Posterior cingulate gyrus (tissue), 11 donors: ENCODE measurements around the gene ACSL3.
A peak's percentile ranks its signal among the peaks of the same experiment; 100 is the strongest.

ENCODE experiments used
- DNase-seq, 10 donors: peaks; one replicate each; pipeline versions ENCODE4 v3.0.0 to v3.0.0-alpha.2; 2020 to 2021; ENCODE audit warnings: mixed read lengths in 3 of 10
- intact Hi-C: fragments of 100-400 bp; cut with DNase I; formaldehyde crosslinking; loops from one replicate; pipeline ENCODE4 v1.15.1; 2023

The ACSL3 gene

DNA sequence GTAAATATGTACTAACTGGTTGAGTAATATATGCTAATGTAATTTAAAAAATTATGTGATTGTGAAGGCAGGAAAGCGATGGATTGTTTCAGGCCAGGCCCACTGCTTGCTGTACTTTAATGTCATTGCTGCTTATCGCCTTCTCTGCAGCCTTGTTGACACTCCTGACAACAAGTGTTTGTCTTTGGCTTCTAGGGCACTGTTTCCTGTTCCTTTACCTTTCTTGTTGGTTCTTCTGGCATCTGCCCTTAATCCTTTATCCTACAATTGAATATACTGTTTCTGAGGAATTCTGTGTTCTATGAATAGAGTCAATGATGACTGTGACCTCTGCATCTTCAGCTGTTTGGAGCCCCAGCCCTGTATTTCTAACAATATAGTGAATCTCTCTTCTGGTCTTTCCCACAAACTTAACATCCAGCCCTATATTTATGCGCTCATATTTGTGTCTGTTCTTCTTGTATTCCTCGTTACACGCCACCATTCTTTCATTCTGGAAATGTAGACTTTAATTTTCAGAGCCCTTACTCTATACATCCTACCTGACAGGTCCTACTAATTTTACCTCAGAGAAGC is 17.6 kb downstream of the ACSL3 start:
- intact Hi-C loops, result no loop called here
- no peak for DNase-seq

DNA sequence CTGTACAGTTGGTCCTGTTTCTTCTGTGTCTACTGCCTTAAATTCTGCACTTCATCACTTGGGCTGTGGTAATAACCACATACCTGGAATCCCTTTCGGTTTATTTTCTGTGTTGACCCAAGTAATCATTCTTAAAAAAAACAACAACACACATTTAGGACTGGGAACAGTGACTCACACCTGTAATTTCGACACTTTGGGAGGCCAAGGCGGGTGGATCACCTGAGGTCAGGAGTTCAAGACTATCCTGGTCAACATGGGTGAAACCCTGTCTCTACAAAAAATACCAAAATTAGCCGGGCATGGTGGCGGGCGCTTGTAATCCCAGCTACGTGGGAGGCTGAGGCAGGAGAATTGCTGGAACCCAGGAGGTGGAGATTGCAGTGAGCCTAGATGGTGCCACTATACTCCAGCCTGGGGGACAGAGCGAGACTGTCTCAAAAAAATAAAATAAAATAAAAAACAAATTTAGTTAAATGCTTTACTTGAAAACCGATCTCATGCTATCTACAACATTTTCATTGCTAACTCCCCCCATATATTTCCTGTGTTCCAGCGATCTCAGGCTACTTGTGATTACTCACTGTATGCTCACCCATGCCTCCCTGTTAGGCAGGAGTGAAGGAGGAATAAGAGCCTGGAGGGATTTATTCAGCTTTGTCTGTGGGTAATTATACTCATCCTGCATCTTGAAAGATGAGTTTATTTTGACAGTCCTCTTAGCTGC is 18.2 kb downstream of the ACSL3 start:
- DNase-seq, result no peak
- intact Hi-C loops, result no loop called here

GRCh38 chr2:222879604-222879933 is 18.7 kb downstream of the ACSL3 start:
- no peak for DNase-seq

GRCh38 chr2:222882484-222882928 is 21.7 kb downstream of the ACSL3 start:
- intact Hi-C loops, result no loop called here
- no peak for DNase-seq

More at GRCh38 chr2:222879604-222879933, 18.7 kb downstream of the ACSL3 start:
- intact Hi-C loops, result no loop called here

GRCh38 chr2:222883420-222883819 is 22.6 kb downstream of the ACSL3 start:
- no peak for DNase-seq
- intact Hi-C loops, result no loop called here

DNA sequence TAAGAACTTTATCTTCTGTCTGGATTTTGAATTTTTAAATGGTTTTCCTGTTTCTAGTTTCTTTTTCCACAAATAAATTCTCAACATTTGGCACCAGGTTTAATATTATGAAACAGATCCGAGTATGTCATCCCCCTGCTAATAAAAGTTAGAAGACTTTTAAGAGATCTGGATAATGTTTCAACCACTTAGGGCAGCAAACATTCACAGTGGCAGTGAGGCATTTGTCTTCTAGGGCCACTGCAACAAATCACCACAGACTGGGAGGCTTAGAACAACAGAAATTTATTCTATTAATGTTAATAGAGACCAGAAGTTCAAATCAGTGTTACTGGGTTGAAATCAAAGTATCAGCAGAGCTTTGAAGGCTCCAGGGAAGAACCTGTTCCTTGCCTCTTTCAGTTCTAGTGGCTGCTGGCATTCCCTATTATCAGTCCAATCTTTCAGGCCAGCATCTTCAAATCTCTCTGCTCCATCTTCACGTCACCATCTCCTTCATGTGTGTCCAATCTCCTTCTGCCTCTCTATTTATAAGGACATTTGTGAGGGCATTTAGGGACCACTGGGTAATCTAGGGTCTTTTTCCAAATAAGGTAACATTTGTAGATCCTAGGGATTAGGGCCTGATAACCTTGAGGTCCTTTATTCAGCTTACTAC is 23.4 kb downstream of the ACSL3 start:
- intact Hi-C loops, result no loop called here
- no peak for DNase-seq

DNA sequence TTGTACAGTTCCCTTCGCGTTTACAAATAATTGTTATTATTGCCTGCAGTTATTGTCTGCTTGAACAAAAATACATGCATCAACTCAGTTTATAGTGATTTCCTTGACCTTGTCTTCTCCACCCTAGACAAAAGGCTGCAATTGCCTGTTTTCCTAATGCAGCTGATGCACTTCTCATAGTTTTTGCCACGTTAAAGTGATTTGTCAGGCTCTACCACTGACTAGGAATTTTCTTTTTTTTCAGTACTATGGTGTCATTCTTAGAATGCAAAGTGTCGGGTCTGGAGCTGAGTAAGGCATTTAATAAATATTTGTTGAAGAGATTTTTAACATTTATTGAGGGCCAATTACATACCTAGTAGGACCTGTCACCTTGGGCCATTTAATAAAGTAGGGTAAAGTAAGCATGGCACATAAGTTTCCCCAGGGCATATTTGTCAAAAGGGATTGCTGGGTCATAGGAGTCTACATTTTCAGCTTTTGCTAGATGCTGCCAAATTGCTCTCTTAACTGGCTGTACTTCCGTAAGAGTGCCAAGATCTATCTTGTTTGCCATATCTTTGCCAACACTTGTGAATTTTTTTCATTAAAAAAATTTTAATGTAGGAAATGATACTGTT is 24.1 kb downstream of the ACSL3 start:
- intact Hi-C loops, result no loop called here

DNA sequence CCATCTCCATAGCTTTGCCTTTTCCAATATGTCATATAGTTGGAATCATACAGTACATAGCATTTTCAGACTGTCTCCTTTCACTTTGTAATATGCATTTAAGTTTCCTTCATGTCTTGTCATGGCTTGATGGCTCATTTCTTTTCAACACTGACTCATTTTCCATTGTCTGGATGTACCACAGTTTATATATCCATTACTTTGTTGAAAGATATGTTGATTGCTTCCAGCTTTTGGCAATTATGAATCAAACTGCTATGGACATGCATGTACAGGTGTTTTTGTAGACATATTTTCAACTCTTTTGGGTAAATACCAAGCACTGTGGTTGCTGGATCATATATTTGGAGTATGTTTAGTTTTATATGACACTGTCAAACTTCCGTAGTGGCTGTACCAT is 26.3 kb downstream of the ACSL3 start:
- no peak for DNase-seq
- intact Hi-C loops, result no loop called here

More for the DNA sequence above, 24.1 kb downstream of the ACSL3 start:
- no peak for DNase-seq

DNA sequence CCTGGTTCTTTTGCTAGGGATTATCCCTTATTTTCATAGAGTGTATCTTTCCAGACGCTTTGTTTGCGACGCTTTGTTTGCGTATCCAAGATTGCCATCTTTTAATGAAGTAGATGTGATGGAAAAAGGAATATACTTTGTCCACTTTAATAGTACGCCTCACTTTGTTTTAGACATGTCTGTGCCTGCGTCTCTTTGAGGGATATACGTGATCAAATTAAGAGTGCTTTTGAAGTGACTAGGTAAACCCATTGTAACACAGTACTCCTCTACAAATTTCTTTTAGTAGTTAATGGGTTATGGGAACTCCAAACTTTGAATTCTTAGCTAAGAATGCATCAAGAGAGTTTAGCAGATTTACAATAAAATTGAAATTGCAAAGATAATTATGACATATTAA is 27.9 kb downstream of the ACSL3 start:
- DNase-seq, result no peak
- intact Hi-C loops, result no loop called here

- intact Hi-C loops, result no loop called here
- no peak for DNase-seq
These were observed 31.1 kb downstream of the ACSL3 start for GRCh38 chr2:222891890-222892289.

GRCh38 chr2:222892321-222892720 is 31.5 kb downstream of the ACSL3 start:
- DNase-seq, result no peak
- intact Hi-C loops, result no loop called here

- no peak for DNase-seq
- intact Hi-C loops, result no loop called here
These were observed 31.9 kb downstream of the ACSL3 start for GRCh38 chr2:222892761-222893160.

GRCh38 chr2:222893716-222894115 is 32.9 kb downstream of the ACSL3 start:
- no peak for DNase-seq
- intact Hi-C loops, result no loop called here

GRCh38 chr2:222895144-222895543 is 34.3 kb downstream of the ACSL3 start:
- intact Hi-C loops, result no loop called here
- DNase-seq, result no peak

- intact Hi-C loops, result no loop called here
- DNase-seq, result no peak
These were observed 37.1 kb downstream of the ACSL3 start for GRCh38 chr2:222897898-222898297.

GRCh38 chr2:222899413-222900181 is 38.8 kb downstream of the ACSL3 start:
- peak in 1 of 10 donors; percentile 60 for DNase-seq
- intact Hi-C loops, result loop anchor here (10.0 kb wide), 1 partner anchor 105 kb away; no protein-coding TSS in a partner anchor

- intact Hi-C loops, result loop anchor here (10.0 kb wide), 1 partner anchor 106 kb away; no protein-coding TSS in a partner anchor
These were observed 39.5 kb downstream of the ACSL3 start for GRCh38 chr2:222900354-222900753.

DNA sequence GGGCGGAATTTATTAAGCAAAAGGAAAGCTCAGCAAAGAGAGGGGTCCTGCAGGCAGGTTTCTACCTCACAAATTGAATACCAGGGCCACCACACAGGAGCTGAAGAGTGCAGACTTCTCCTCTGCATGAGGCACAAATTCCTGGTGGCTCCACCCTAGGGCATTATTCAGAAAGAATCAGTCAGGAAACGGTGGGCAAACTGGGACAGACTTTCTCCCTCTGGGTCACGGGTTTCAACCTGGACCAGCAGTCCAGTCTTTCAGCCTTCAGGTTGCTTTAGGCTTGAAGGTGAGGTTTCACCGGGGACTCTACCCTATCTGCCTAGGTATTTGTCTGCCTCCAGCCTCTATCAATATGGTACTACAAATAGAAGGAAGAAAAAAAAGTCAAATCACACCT is 41.8 kb downstream of the ACSL3 start:
- no peak for DNase-seq
- intact Hi-C loops, result loop anchor here (1.0 to 10.0 kb wide), 2 partner anchors 108 to 194 kb away; no protein-coding TSS in a partner anchor

More at GRCh38 chr2:222900354-222900753, 39.5 kb downstream of the ACSL3 start:
- DNase-seq, result no peak

DNA sequence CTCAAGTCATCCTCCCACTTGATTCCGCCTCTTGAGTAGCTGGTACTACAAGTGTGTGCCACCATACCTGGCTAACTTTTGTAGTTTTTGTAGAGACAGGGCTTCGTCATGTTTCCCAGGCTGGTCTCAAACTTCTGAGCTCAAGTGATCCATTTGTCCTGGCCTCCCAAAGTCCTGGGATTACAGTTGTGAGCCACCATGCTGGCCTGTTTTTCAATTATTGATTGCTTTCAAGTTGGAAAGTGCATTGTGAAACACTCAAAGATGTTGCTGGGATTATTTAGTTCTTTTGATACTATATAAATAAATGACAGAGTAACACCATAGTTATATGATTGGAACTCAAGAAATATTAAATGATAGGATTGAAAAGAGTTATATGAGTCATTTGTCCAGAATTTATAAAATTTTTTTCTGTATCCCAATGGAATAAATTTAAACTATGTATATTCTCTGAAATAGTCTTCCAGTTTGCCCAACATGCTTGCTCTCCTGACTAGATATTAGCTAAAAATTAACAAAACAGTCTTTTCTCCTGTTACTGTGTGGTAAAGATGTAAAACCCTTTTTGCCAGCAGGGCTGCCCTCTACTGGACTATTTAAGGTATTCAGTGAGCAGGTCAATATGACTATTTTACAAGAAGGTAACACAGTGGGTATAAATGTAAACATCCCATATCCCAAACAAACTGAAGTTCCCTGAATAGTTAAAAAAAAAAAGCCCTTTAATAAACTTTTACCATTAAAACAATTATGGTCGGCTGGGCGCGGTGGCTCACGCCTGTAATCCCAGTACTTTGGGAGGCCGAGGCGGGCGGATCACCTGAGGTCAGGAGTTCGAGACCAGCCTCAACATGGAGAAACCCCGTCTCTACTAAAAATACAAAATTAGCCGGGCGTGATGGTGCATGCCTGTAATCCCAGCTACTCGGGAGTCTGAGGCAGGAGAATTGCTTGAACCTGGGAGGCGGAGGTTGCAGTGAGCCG is 42.7 kb downstream of the ACSL3 start:
- intact Hi-C loops, result loop anchor here (1.0 to 10.0 kb wide), 2 partner anchors 109 to 195 kb away; no protein-coding TSS in a partner anchor
- peak in 1 of 10 donors; percentile 27 for DNase-seq
